Esophagus squamous epithelium (tissue), 5 donors: ENCODE data around the gene RPL3. TPM values are rescaled to one million over a fixed set of nuclear protein-coding genes. Genes with fewer than 3 reads are reported as not detected.
"Not testable (repeated sequence)": the region's sequence is repeated elsewhere in the genome, so short reads cannot be mapped to it uniquely, and the experiment has no call there.

Experiments used
- DNase-seq: peaks from one replicate; lab custom pipeline; 2025; lab: John Stamatoyannopoulos, UW
- H3K27ac ChIP-seq, 4 donors: fragments of 200-600 bp; sonication (generic); one replicate each; pipeline ENCODE4 v1.5.1; 2016 to 2019; ENCODE audit warnings: mild to moderate bottlenecking in 1 of 4
- H3K27me3 ChIP-seq, 4 donors: fragments of 200-600 bp; sonication (generic); 1 replicate in 3 of 4; 2 replicates in 1 of 4; pipeline versions ENCODE4 v1.5.1 to v1.6.0; 2017 to 2021; ENCODE audit warnings: antibody characterized with exemption in 1 of 4
- H3K36me3 ChIP-seq, 3 donors: fragments of 200-600 bp; sonication (generic); one replicate each; pipeline ENCODE4 v1.5.1; 2016 to 2019
- H3K4me1 ChIP-seq, 3 donors: fragments of 200-600 bp; sonication (generic); one replicate each; pipeline ENCODE4 v1.5.1; 2017 to 2019
- H3K4me3 ChIP-seq, 4 donors: fragments of 200-600 bp; sonication (generic); 1 replicate in 3 of 4; 2 replicates in 1 of 4; pipeline ENCODE4 v1.5.1; 2016 to 2019; ENCODE audit warnings: mild to moderate bottlenecking in 2 of 4, moderate library complexity in 1 of 4
- H3K9me3 ChIP-seq, 3 donors: fragments of 200-600 bp; sonication (generic); one replicate each; pipeline ENCODE4 v1.5.1; 2016 to 2019
- CTCF ChIP-seq, 6 experiments: fragments of 450-650 bp in 4 of 6; fragments of 200-600 bp in 2 of 6; sonication (generic) in 2 of 6; IDR thresholded peaks; one replicate each; pipeline ENCODE4 v1.5.1; 2016 to 2019; ENCODE audit warnings: antibody characterized with exemption in 6 of 6, mild to moderate bottlenecking in 4 of 6, moderate library complexity in 4 of 6
- POLR2A ChIP-seq, 4 donors: fragments of 450-650 bp; IDR thresholded peaks; one replicate each; pipeline ENCODE4 v1.6.1; 2017; ENCODE audit warnings: antibody characterized with exemption in 4 of 4, mild to moderate bottlenecking in 4 of 4, moderate library complexity in 3 of 4
- whole genome bisulfite sequencing, 2 donors: methylation state at CpG; one replicate each; pipeline ENCODE4 v1.1.5; 2018; 5-methylcytosine and 5-hydroxymethylcytosine counted together
- intact Hi-C: fragments of 100-400 bp; cut with DNase I; formaldehyde crosslinking; loops from one replicate; pipeline ENCODE4 v1.15.0; 2022
- total RNA-seq, 4 donors: library from RNA; depleted of rRNA; stranded (reverse); fragments of >200 nt; gene quantifications; one replicate each; pipeline ENCODE4 v1.1.0, GENCODE V29; 2016
- donor health status: DM: yes; HTN: yes; CAD: no.

The RPL3 gene
- total RNA-seq, 4 donors from 2014 or later: 1,469 to 2,891 (median 2,008) TPM

- WGBS, 2 donors: 12 to 38% methylated on average over 3 to 5 of the region's 5 CpGs
- H3K9me3 ChIP-seq: no peaks in the 10 kb centered on the region
- intact Hi-C loops: no loop called here
- TF ChIP-seq POLR2A (IDR thresholded peaks at IDR 0.05): no peak
- TF ChIP-seq CTCF (IDR thresholded peaks at IDR 0.05): no peak
- peak overlapping the region; percentile 11 to 83 (median 80) for H3K27ac ChIP-seq
- H3K4me3 ChIP-seq: no peak overlapping the region
- no peaks in the 10 kb centered on the region for H3K27me3 ChIP-seq
- no peak for DNase-seq
- H3K36me3 ChIP-seq: peaks cover 0 to 9% (median 5%) of the 10 kb centered on the region in 3 donors
- H3K4me1 ChIP-seq: peaks cover 21 to 92% (median 23%) of the 10 kb centered on the region in 3 donors
These were observed 37.0 kb upstream of the RPL3 start for GRCh38 chr22:39356464-39356863.

- peaks cover 25 to 94% (median 27%) of the 10 kb centered on the region in 3 donors for H3K4me1 ChIP-seq
- H3K27ac ChIP-seq: peak overlapping the region in 3 of 4 donors; percentile 80 to 83 (median 80)
- H3K9me3 ChIP-seq, H3K36me3 ChIP-seq, DNase-seq, H3K4me3 ChIP-seq, intact Hi-C loops, H3K27me3 ChIP-seq: not testable (repeated sequence)
- 90 to 93% methylated on average over 13 to 14 of the region's 14 CpGs for WGBS, 2 donors
These were observed 36.4 kb upstream of the RPL3 start for GRCh38 chr22:39355805-39356204.

GRCh38 chr22:39355080-39355479, 35.7 kb upstream of the RPL3 start:
- no peak for DNase-seq
- H3K27ac ChIP-seq: peak overlapping the region in 2 of 4 donors; percentile 80 to 83

GRCh38 chr22:39353346-39353745, 33.9 kb upstream of the RPL3 start:
- intact Hi-C loops: no loop called here
- Histone ChIP-seq H3K9me3 (no peaks in the 10 kb centered on the region), H3K27ac (peak overlapping the region; percentile 14 to 96 (median 72)), H3K4me1 (peaks cover 27 to 92% (median 29%) of the 10 kb centered on the region in 3 donors), H3K4me3 (no peak overlapping the region), H3K36me3 (peaks cover 0 to under 1% (median 0%) of the 10 kb centered on the region in 3 donors), H3K27me3 (no peaks in the 10 kb centered on the region)
- no peak for DNase-seq
- TF ChIP-seq CTCF (IDR thresholded peaks at IDR 0.05): no peak
- TF ChIP-seq POLR2A (IDR thresholded peaks at IDR 0.05): no peak
- 27 to 63% methylated on average over 8 of the region's 9 CpGs for WGBS, 2 donors

More at GRCh38 chr22:39355080-39355479, 35.7 kb upstream of the RPL3 start:
- Histone ChIP-seq H3K36me3 (peaks cover 0 to 9% (median 5%) of the 10 kb centered on the region in 3 donors), H3K4me1 (peaks cover 21 to 94% (median 21%) of the 10 kb centered on the region in 3 donors), H3K9me3 (no peaks in the 10 kb centered on the region), H3K27me3 (no peaks in the 10 kb centered on the region), H3K4me3 (no peak overlapping the region)
- intact Hi-C loops: no loop called here
- no peak for TF ChIP-seq CTCF (IDR thresholded peaks at IDR 0.05)
- no peak for TF ChIP-seq POLR2A (IDR thresholded peaks at IDR 0.05)
- WGBS, 2 donors: 85% methylated on average over 9 of the region's 12 CpGs; no CpG with 5 or more reads in 1 of the 2 donors

GRCh38 chr22:39352306-39352891, 33.0 kb upstream of the RPL3 start:
- Histone ChIP-seq H3K9me3 (no peaks in the 10 kb centered on the region), H3K27ac (peak overlapping the region; percentile 82 to 96 (median 90)), H3K27me3 (no peaks in the 10 kb centered on the region), H3K4me1 (peaks cover 27 to 86% (median 29%) of the 10 kb centered on the region in 3 donors), H3K4me3 (no peak overlapping the region), H3K36me3 (no peaks in the 10 kb centered on the region)
- 74% methylated on average over 7 of the region's 7 CpGs for WGBS, 2 donors
- no peak for DNase-seq
- no peak for TF ChIP-seq CTCF (IDR thresholded peaks at IDR 0.05)
- no peak for TF ChIP-seq POLR2A (IDR thresholded peaks at IDR 0.05)
- intact Hi-C loops: no loop called here
